A549 (cell line): ENCODE data around the gene GBGT1.

Experiments used
- CBX2 ChIP-seq: fragments of 200-600 bp; sonication (generic); IDR thresholded peaks from 2 replicates; pipeline ENCODE4 v1.6.1; 2016; ENCODE audit warnings: low read depth, mild to moderate bottlenecking, borderline replicate concordance
- E2F6 ChIP-seq: IDR thresholded peaks from 2 replicates; pipeline ENCODE4 v1.6.1; 2012; ENCODE audit warnings: low read depth, borderline replicate concordance
- EHMT2 ChIP-seq: fragments of 200-600 bp; sonication (generic); IDR thresholded peaks from 2 replicates; pipeline ENCODE4 v1.6.1; 2016; ENCODE audit warnings: antibody characterized with exemption, low read depth, mild to moderate bottlenecking, moderate library complexity
- FOSB ChIP-seq: fragments of 250-450 bp; sonication (Bioruptor Pico); IDR thresholded peaks from 2 replicates; pipeline ENCODE4 v1.5.0; 2020; ENCODE audit warnings: mild to moderate bottlenecking, moderate library complexity
- JUN ChIP-seq, 2 experiments: fragments of >200 bp; sonication (Bioruptor Twin); formaldehyde crosslinking; IDR thresholded peaks; 2 replicates in 1 of 2; 3 replicates in 1 of 2; pipeline ENCODE4 v1.6.1; 2016 to 2017
- KDM1A ChIP-seq: fragments of 200-600 bp; sonication (generic); IDR thresholded peaks from 2 replicates; pipeline ENCODE4 v1.6.1; 2016; ENCODE audit warnings: low read depth, mild to moderate bottlenecking
- MYC ChIP-seq: IDR thresholded peaks from 2 replicates; pipeline ENCODE4 v1.6.1; 2012; ENCODE audit warnings: mild to moderate bottlenecking, inconsistent platforms, low read length, improper control_type of control experiment, borderline replicate concordance
- POLR2A ChIP-seq: IDR thresholded peaks from 2 replicates; pipeline ENCODE4 v1.6.1; 2012; ENCODE audit warnings: mild to moderate bottlenecking, low read length
- RARB ChIP-seq: fragments of 250-450 bp; sonication (Bioruptor Pico); IDR thresholded peaks from 2 replicates; pipeline ENCODE4 v1.8.0; 2021; ENCODE audit warnings: mild to moderate bottlenecking, moderate library complexity
- RCOR1 ChIP-seq: fragments of 150-350 bp; IDR thresholded peaks from 2 replicates; pipeline ENCODE4 v1.6.1; 2014; ENCODE audit warnings: antibody characterized with exemption, low read length, low read depth
- TF ChIP-seq, protein P1 (sequence below): fragments of >200 bp; sonication (Bioruptor Twin); formaldehyde crosslinking; IDR thresholded peaks from 3 replicates; pipeline ENCODE4 v1.5.1; 2016

GRCh38 chr9:133118568-133118967, 45.1 kb downstream of the GBGT1 start:
- TF ChIP-seq POLR2A: no peak
- TF ChIP-seq, protein P1, sequence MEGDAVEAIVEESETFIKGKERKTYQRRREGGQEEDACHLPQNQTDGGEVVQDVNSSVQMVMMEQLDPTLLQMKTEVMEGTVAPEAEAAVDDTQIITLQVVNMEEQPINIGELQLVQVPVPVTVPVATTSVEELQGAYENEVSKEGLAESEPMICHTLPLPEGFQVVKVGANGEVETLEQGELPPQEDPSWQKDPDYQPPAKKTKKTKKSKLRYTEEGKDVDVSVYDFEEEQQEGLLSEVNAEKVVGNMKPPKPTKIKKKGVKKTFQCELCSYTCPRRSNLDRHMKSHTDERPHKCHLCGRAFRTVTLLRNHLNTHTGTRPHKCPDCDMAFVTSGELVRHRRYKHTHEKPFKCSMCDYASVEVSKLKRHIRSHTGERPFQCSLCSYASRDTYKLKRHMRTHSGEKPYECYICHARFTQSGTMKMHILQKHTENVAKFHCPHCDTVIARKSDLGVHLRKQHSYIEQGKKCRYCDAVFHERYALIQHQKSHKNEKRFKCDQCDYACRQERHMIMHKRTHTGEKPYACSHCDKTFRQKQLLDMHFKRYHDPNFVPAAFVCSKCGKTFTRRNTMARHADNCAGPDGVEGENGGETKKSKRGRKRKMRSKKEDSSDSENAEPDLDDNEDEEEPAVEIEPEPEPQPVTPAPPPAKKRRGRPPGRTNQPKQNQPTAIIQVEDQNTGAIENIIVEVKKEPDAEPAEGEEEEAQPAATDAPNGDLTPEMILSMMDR: no peak
- no peak for TF ChIP-seq KDM1A
- no peak for TF ChIP-seq MYC
- TF ChIP-seq RARB (CRISPR knock-in tag): no peak
- TF ChIP-seq EHMT2: no peak
- TF ChIP-seq JUN (IDR thresholded peaks at IDR 0.05): no peak
- no peak for TF ChIP-seq E2F6
- no peak for TF ChIP-seq FOSB (CRISPR knock-in tag)
- TF ChIP-seq RCOR1: no peak
- no peak for TF ChIP-seq CBX2
